ENCODE data around the gene OR5A1. TPM values are rescaled to one million over a fixed set of nuclear protein-coding genes. Genes with fewer than 3 reads are reported as not detected.

Gene OR5A1
- total and polyA plus RNA-seq, 2 donors (not counting 1 experiment from before 2014, with no cell fraction given), result not detected

DNA sequence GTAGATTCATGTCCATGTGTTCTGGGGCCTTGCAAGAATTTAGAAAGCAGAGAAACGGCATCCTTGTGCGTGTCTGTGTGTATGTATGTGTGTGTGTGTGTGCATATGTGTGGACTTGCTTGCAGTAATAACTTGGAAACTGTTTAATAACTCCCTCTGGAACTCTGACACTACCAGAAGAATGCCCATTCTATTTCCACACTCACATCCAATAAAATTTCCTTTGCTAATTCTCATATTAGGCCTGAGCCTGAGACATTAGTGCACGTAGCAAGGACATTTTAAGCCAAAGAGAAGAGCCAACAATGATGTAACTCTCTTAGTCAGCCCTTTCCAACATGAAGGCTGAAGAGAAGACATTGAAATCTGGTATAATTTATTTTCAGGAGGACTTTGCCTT is 23.6 kb downstream of the OR5A1 start:
- no peak overlapping the region for H3K4me3 Mint-ChIP-seq
- ChIA-PET POLR2A (no interaction called here), CTCF (no interaction called here)
- no peak for DNase-seq
- H3K9ac ChIP-seq (ENCODE audit: low read length), result no peak overlapping the region
- H3K79me2 ChIP-seq (ENCODE audit: control insufficient read depth, insufficient read depth, low read length), result no peaks in the 10 kb centered on the region
- H3K36me3 ChIP-seq (replicated peaks in 1 of 2; ENCODE audit: control extremely low read depth in 1 of 2, control insufficient read depth in 1 of 2, extremely low read depth in 1 of 2, insufficient read depth in 2 of 2, low read length in 1 of 2), result no peaks in the 10 kb centered on the region
- H2AFZ ChIP-seq (ENCODE audit: insufficient read depth, low read depth, low read length, poor library complexity, severe bottlenecking), result no peak overlapping the region
- no peak overlapping the region for H3K27ac ChIP-seq (ENCODE audit: low read length in 2 of 2)
- H3K4me1 ChIP-seq (ENCODE audit: control insufficient read depth in 2 of 2, insufficient read depth in 2 of 2, low read length in 2 of 2), result no peaks in the 10 kb centered on the region
- intact Hi-C loops (cut with micrococcal nuclease), result no loop called here
- peaks cover 44% of the 10 kb centered on the region for H3K27me3 Mint-ChIP-seq
- WGBS (ENCODE audit: insufficient coverage), result no CpG with 5 or more reads among the region's 3 CpGs
- H3K9me3 ChIP-seq (ENCODE audit: control extremely low read depth in 1 of 3, control insufficient read depth in 2 of 3, insufficient read depth in 1 of 3, low read length in 2 of 3), result no peaks in the 10 kb centered on the region
- ATAC-seq (ENCODE audit: low read depth), result no peak
- H4K20me1 ChIP-seq (ENCODE audit: control insufficient read depth, insufficient read depth, low read length, poor library complexity, severe bottlenecking), result no peaks in the 10 kb centered on the region
- TF ChIP-seq EZH2 (IDR thresholded peaks at IDR 0.05; ENCODE audit: borderline replicate concordance, insufficient read depth, low read depth, low read length, poor library complexity, severe bottlenecking), result no peak
- TF ChIP-seq, protein P1, sequence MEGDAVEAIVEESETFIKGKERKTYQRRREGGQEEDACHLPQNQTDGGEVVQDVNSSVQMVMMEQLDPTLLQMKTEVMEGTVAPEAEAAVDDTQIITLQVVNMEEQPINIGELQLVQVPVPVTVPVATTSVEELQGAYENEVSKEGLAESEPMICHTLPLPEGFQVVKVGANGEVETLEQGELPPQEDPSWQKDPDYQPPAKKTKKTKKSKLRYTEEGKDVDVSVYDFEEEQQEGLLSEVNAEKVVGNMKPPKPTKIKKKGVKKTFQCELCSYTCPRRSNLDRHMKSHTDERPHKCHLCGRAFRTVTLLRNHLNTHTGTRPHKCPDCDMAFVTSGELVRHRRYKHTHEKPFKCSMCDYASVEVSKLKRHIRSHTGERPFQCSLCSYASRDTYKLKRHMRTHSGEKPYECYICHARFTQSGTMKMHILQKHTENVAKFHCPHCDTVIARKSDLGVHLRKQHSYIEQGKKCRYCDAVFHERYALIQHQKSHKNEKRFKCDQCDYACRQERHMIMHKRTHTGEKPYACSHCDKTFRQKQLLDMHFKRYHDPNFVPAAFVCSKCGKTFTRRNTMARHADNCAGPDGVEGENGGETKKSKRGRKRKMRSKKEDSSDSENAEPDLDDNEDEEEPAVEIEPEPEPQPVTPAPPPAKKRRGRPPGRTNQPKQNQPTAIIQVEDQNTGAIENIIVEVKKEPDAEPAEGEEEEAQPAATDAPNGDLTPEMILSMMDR (IDR thresholded peaks at IDR 0.05), result no peak
- H3K27ac Mint-ChIP-seq, result no peak overlapping the region
- no peak overlapping the region for H3K4me2 ChIP-seq (replicated peaks; ENCODE audit: low read depth, low read length, poor library complexity, severe bottlenecking)
- no peaks in the 10 kb centered on the region for H3K4me1 Mint-ChIP-seq
- H3K4me3 ChIP-seq (ENCODE audit: control extremely low read depth in 1 of 5, extremely low read depth in 1 of 5, insufficient read depth in 1 of 5, low read depth in 2 of 5, low read length in 4 of 5), result no peak overlapping the region
- no peaks in the 10 kb centered on the region for H3K9me3 Mint-ChIP-seq (ENCODE audit: insufficient read depth)
- H3K27me3 ChIP-seq (replicated peaks in 1 of 4; ENCODE audit: control extremely low read depth in 1 of 4, control insufficient read depth in 3 of 4, insufficient read depth in 4 of 4, low read length in 3 of 4), result peaks cover 0 to 7% (median 0%) of the 10 kb centered on the region in 4 experiments

DNA sequence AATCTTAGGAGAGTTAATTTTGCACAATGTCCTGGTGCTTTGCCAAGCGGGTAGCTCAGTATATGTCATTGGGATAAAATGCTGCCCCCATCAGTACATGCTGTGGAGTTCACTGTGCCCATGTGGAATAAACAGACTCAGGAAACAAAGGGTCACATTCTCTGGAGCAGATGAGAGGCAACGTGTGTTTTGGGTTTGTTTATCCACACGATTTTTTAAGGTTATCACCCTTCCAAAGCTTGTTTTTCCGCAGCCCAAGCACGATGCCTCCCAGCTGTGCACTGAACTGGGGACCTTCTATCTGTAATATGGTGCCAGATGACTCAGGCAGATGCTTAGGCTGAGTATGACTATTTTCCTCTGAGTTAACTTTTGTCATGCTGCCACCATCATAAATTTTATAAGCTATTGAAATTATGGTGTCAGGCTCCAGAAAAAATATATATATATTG is 26.9 kb downstream of the OR5A1 start:
- Histone ChIP-seq H4K20me1 (ENCODE audit: control insufficient read depth, insufficient read depth, low read length, poor library complexity, severe bottlenecking) (no peaks in the 10 kb centered on the region), H3K4me3 (ENCODE audit: control extremely low read depth in 1 of 5, extremely low read depth in 1 of 5, insufficient read depth in 1 of 5, low read depth in 2 of 5, low read length in 4 of 5) (no peak overlapping the region), H3K9me3 (ENCODE audit: control extremely low read depth in 1 of 3, control insufficient read depth in 2 of 3, insufficient read depth in 1 of 3, low read length in 2 of 3) (no peaks in the 10 kb centered on the region), H2AFZ (ENCODE audit: insufficient read depth, low read depth, low read length, poor library complexity, severe bottlenecking) (no peak overlapping the region), H3K27ac (ENCODE audit: low read length in 2 of 2) (no peak overlapping the region), H3K4me1 (ENCODE audit: control insufficient read depth in 2 of 2, insufficient read depth in 2 of 2, low read length in 2 of 2) (no peaks in the 10 kb centered on the region), H3K27me3 (replicated peaks in 1 of 4; ENCODE audit: control extremely low read depth in 1 of 4, control insufficient read depth in 3 of 4, insufficient read depth in 4 of 4, low read length in 3 of 4) (peaks cover 0 to 4% (median 0%) of the 10 kb centered on the region in 4 experiments), H3K79me2 (ENCODE audit: control insufficient read depth, insufficient read depth, low read length) (no peaks in the 10 kb centered on the region), H3K36me3 (replicated peaks in 1 of 2; ENCODE audit: control extremely low read depth in 1 of 2, control insufficient read depth in 1 of 2, extremely low read depth in 1 of 2, insufficient read depth in 2 of 2, low read length in 1 of 2) (no peaks in the 10 kb centered on the region), H3K9ac (ENCODE audit: low read length) (no peak overlapping the region), H3K4me2 (replicated peaks; ENCODE audit: low read depth, low read length, poor library complexity, severe bottlenecking) (no peak overlapping the region)
- no peak overlapping the region for H3K27ac Mint-ChIP-seq
- H3K4me1 Mint-ChIP-seq, result no peaks in the 10 kb centered on the region
- no peaks in the 10 kb centered on the region for H3K9me3 Mint-ChIP-seq (ENCODE audit: insufficient read depth)
- no peak for ATAC-seq (ENCODE audit: low read depth)
- ChIA-PET POLR2A (no interaction called here), CTCF (no interaction called here)
- 85% methylated on average over 4 of the region's 5 CpGs for WGBS (ENCODE audit: insufficient coverage)
- intact Hi-C loops (cut with micrococcal nuclease), result no loop called here
- DNase-seq, result no peak
- H3K27me3 Mint-ChIP-seq, result peaks cover 37% of the 10 kb centered on the region
- no peak overlapping the region for H3K4me3 Mint-ChIP-seq
- TF ChIP-seq EZH2 (IDR thresholded peaks at IDR 0.05; ENCODE audit: borderline replicate concordance, insufficient read depth, low read depth, low read length, poor library complexity, severe bottlenecking), result no peak
- TF ChIP-seq, protein P1 (IDR thresholded peaks at IDR 0.05), result no peak

Data from B cell (primary cell).